Testis (tissue), 3 donors: ENCODE measurements around the gene SDS. TPM values are rescaled to one million over a fixed set of nuclear protein-coding genes. Genes with fewer than 3 reads are reported as not detected.
A peak's percentile ranks its signal among the peaks of the same experiment; 100 is the strongest.

Experiments used
- DNase-seq: peaks from one replicate; pipeline ENCODE4 v3.0.0-alpha.2; 2019
- H3K27ac ChIP-seq, 2 donors: fragments of 200-600 bp; sonication (generic); one replicate each; pipeline ENCODE4 v1.5.1; 2019
- H3K27me3 ChIP-seq: fragments of 200-600 bp; sonication (generic); one replicate; pipeline ENCODE4 v1.5.1; 2019
- H3K36me3 ChIP-seq: fragments of 200-600 bp; sonication (generic); one replicate; pipeline ENCODE4 v1.5.1; 2017; ENCODE audit warnings: low read depth; ENCODE audit errors: missing control alignments
- H3K4me1 ChIP-seq: fragments of 200-600 bp; sonication (generic); one replicate; pipeline ENCODE4 v1.5.1; 2019
- H3K4me3 ChIP-seq, 2 donors: fragments of 200-600 bp; sonication (generic); one replicate each; pipeline ENCODE4 v1.5.1; 2017 to 2019
- H3K9me3 ChIP-seq: fragments of 200-600 bp; sonication (generic); one replicate; pipeline ENCODE4 v1.5.1; 2017
- POLR2A ChIP-seq: fragments of 450-650 bp; IDR thresholded peaks from one replicate; pipeline ENCODE4 v1.6.1; 2017; ENCODE audit warnings: antibody characterized with exemption, mild to moderate bottlenecking, moderate library complexity
- WGBS, 2 donors: methylation state at CpG; one replicate each; pipeline ENCODE4 v1.1.5; 2018; 5-methylcytosine and 5-hydroxymethylcytosine counted together
- intact Hi-C: fragments of 100-400 bp; cut with DNase I; formaldehyde crosslinking; loops from one replicate; pipeline ENCODE4 v1.15.1; 2023; ENCODE audit warnings: low total_unique reads
- polyA plus RNA-seq: library from polyadenylated mRNA; stranded (reverse); fragments of 350-450 nt; fragmentation: Illumina TruSeq; extraction: RNeasy Lipid Tissue Mini Kit (QIAGEN cat#74804); gene quantifications from one replicate; pipeline ENCODE4 v1.2.3, GENCODE V29; 2014; ENCODE audit warnings: low read depth, low replicate concordance; ENCODE audit not compliant: insufficient read depth
- total RNA-seq, 2 donors: library from RNA; depleted of rRNA; stranded (reverse); fragments of >200 nt; gene quantifications; one replicate each; pipeline ENCODE4 v1.2.3, GENCODE V29; 2016
- TF ChIP-seq, protein P1 (sequence below), 3 experiments: fragments of 450-650 bp in 2 of 3; fragments of 200-600 bp in 1 of 3; sonication (generic) in 1 of 3; IDR thresholded peaks; one replicate each; pipeline ENCODE4 v1.5.1; 2016 to 2019; ENCODE audit warnings: antibody characterized with exemption in 3 of 3, mild to moderate bottlenecking in 2 of 3, moderate library complexity in 1 of 3

Gene SDS
- total and polyA plus RNA-seq, 3 donors from 2014 or later, result 0.34 to 0.93 TPM; not detected in 1

DNA sequence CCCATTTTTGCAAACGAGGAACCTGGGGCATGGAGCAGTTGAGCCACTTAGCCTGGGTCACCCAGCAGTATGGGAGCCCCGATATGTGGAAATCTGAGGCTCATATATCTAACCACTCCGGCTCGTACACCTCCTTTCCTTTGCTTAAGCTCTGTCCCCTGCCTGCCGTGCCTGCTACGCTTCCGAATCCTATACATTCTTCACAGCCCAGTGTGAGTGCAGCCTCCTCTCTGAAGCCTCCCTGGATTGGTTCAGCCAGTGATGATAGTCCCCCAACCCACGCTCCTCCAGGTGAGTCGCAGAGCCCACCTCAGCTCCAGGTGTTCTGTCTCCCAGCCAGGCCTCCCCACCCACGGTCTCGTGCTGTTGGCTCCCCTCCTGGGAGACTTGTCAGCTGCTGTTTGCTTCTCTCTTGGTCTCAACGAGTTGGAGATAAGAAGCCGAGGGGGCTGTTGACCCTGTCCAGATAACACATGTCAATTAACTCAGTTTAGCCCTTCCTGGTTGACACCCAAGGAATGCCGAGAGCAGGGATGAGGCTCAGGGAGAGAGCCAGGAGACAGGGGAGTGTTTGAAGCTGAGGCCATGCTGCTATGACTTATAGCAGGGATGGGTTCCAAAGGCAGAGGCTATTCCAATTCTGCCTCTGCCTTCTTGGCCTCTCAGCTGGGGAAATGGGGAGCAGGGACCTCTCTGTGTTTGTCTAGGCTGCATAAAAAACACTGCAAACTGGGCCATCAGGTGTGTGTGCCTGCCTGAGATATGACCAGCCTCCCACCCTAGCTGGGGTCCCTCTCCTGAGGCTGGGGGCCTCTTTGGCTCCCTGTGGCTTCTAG lies 37.5 kb upstream of the SDS start:
- H3K36me3 ChIP-seq, result no peaks in the 10 kb centered on the region
- no peaks in the 10 kb centered on the region for H3K4me1 ChIP-seq
- H3K27me3 ChIP-seq, result no peaks in the 10 kb centered on the region
- no peak overlapping the region for H3K27ac ChIP-seq
- no peak for TF ChIP-seq POLR2A
- TF ChIP-seq, protein P1, sequence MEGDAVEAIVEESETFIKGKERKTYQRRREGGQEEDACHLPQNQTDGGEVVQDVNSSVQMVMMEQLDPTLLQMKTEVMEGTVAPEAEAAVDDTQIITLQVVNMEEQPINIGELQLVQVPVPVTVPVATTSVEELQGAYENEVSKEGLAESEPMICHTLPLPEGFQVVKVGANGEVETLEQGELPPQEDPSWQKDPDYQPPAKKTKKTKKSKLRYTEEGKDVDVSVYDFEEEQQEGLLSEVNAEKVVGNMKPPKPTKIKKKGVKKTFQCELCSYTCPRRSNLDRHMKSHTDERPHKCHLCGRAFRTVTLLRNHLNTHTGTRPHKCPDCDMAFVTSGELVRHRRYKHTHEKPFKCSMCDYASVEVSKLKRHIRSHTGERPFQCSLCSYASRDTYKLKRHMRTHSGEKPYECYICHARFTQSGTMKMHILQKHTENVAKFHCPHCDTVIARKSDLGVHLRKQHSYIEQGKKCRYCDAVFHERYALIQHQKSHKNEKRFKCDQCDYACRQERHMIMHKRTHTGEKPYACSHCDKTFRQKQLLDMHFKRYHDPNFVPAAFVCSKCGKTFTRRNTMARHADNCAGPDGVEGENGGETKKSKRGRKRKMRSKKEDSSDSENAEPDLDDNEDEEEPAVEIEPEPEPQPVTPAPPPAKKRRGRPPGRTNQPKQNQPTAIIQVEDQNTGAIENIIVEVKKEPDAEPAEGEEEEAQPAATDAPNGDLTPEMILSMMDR (IDR thresholded peaks at IDR 0.05), result no peak
- 67% methylated on average over 13 to 14 of the region's 14 CpGs for WGBS, 2 donors
- H3K4me3 ChIP-seq, result no peak overlapping the region
- intact Hi-C loops, result no loop called here
- H3K9me3 ChIP-seq, result no peaks in the 10 kb centered on the region
- no peak for DNase-seq

DNA sequence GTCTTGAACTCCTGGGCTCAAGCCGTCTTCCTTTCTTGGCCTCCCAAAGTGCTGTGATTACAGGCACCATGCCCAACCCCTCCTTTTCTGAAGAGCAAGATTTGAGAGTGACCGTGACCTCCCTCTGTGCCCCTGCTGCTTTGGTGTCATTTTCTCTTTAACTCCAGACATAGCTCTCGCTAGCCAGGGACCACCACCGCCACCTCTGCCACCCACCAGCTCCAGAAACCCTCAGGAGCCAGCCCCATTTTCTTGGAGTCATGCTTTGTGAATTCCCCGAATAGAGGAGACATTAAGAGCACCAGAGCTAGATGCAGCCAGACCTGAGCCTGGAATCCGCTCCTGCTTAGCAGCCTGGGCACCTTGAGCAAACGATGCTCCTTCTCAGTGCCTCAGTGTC lies 36.6 kb upstream of the SDS start:
- no peaks in the 10 kb centered on the region for H3K9me3 ChIP-seq
- no peak overlapping the region for H3K4me3 ChIP-seq
- no peak overlapping the region for H3K27ac ChIP-seq
- DNase-seq, result no peak
- intact Hi-C loops, result no loop called here
- H3K36me3 ChIP-seq, result no peaks in the 10 kb centered on the region
- WGBS, 2 donors, result 72 to 84% methylated on average over 7 of the region's 7 CpGs
- no peaks in the 10 kb centered on the region for H3K27me3 ChIP-seq
- H3K4me1 ChIP-seq, result no peaks in the 10 kb centered on the region
- no peak for TF ChIP-seq POLR2A
- TF ChIP-seq, protein P1 (IDR thresholded peaks at IDR 0.05), result no peak

DNA sequence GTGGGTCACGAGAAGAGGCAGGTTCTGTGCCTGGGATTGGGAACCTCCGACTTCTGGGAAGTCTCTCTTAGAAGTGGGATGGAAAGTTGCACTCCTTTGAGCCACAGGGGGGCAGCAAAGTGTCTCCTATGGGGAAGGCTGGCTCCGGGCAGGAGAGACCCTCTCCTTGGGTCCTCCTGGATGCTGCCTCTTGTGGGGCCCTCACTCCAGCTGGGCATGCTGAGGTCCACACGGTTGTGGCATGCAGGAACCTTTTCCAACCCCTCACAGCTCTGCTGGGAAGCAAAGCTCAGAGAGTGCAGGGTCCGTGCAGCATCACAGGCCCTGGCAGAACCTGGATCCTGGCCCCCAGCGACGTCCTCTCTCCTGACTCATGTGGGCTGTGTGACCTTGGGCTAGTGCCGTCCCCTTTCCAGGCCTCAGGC lies 35.9 kb upstream of the SDS start:
- no peak overlapping the region for H3K27ac ChIP-seq
- intact Hi-C loops, result loop anchor here (10.0 kb wide), 1 partner anchor 245 kb away; no protein-coding TSS in a partner anchor
- no peaks in the 10 kb centered on the region for H3K9me3 ChIP-seq
- H3K4me1 ChIP-seq, result no peaks in the 10 kb centered on the region
- TF ChIP-seq, protein P1 (IDR thresholded peaks at IDR 0.05), result peak in 2 of 3 experiments; percentile 35 to 52
- TF ChIP-seq POLR2A, result no peak
- H3K36me3 ChIP-seq, result no peaks in the 10 kb centered on the region
- no peaks in the 10 kb centered on the region for H3K27me3 ChIP-seq
- no peak overlapping the region for H3K4me3 ChIP-seq
- WGBS, 2 donors, result 25 to 32% methylated on average over 5 to 8 of the region's 8 CpGs
- DNase-seq, result peak; percentile 72

DNA sequence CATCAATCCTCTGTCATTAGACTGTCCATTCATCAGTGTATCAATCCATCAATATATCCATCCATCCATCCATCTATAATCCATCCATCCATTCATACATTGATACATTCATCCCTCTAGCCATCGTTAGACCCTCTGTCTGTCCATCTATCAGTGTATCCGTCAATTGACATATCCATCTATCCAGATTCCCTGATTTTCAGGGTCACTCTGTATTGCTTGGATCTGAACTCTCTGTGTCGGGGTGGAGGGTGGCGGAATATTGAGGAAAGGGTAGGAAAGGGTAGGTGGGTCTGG lies 35.6 kb upstream of the SDS start:
- Histone ChIP-seq H3K27me3 (no peaks in the 10 kb centered on the region), H3K4me3 (no peak overlapping the region), H3K36me3 (no peaks in the 10 kb centered on the region), H3K9me3 (no peaks in the 10 kb centered on the region), H3K27ac (no peak overlapping the region), H3K4me1 (no peaks in the 10 kb centered on the region)
- intact Hi-C loops, result loop anchor here (10.0 kb wide), 1 partner anchor 244 kb away; no protein-coding TSS in a partner anchor
- no peak for DNase-seq
- TF ChIP-seq, protein P1 (IDR thresholded peaks at IDR 0.05), result no peak
- no peak for TF ChIP-seq POLR2A
- WGBS, 2 donors, result 53 to 73% methylated on average over 4 of the region's 4 CpGs
